Measurements from ENCODE around the gene HMCN1.

HMCN1 gene

DNA sequence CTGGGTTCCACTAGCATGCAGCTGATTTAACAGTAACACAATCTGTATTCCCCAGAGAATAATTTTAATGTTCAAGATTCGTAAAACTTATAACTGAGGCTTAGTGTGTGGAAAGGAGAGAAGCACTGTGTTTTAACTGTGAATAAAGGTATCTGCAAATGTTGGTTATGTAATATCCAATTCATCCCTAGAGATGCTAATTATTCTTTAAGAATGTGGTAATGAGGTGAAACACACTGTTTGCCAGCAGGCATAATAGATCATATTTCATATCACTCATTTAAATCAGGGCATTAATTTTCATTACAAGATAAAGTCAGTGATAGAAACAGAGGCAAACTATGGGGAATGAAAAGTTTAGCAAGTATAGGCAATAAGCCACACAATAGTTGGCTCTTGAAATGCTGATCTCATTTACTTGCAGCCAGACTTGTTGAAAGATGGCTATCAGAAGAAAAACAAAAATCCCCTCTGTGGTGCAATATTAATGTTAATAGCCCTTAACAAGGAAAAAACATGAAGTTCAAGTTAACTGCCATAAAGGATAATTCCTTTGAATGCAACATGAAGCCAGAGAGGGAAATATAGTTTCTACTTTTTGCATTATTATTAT, 33.4 kb downstream of the HMCN1 start:
- TF ChIP-seq FOXP2 (optimal IDR thresholded peaks at IDR 0.05; ENCODE audit: borderline replicate concordance, extremely low read depth, extremely low read length, insufficient read depth) (no peak), REST (IDR thresholded peaks at IDR 0.05; ENCODE audit: insufficient read depth in 1 of 2, low read depth in 2 of 2, low read length in 2 of 2) (no peak), TAF1 (IDR thresholded peaks at IDR 0.05; ENCODE audit: borderline replicate concordance, insufficient read depth, low read length) (no peak), SIN3A (IDR thresholded peaks at IDR 0.05; ENCODE audit: borderline replicate concordance, insufficient read depth, low read length) (no peak), POLR2AphosphoS5 (IDR thresholded peaks at IDR 0.05; ENCODE audit: low read depth, low read length) (no peak)

DNA sequence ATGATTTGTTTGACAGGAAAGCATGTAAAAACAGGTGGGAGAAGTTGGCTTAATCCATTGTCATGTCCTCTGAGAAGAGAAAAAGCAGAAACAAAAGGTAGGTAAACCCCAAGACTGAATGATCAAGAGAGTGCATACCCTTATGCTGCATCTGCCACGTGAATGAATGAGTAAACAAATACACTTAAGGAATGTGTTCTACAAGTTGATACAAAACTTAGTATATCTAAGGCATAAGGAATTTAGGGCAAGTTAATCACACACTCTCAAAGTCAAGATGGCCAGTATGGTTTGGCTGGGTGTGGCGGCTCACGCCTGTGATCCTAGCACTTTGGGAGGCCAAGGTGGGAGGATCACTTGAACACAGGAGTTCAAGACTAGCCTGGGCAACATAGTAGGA, 34.2 kb downstream of the HMCN1 start:
- TF ChIP-seq REST (IDR thresholded peaks at IDR 0.05; ENCODE audit: insufficient read depth in 1 of 2, low read depth in 2 of 2, low read length in 2 of 2) = no peak
- TF ChIP-seq TAF1 (IDR thresholded peaks at IDR 0.05; ENCODE audit: borderline replicate concordance, insufficient read depth, low read length) = no peak
- no peak for TF ChIP-seq POLR2AphosphoS5 (IDR thresholded peaks at IDR 0.05; ENCODE audit: low read depth, low read length)
- TF ChIP-seq SIN3A (IDR thresholded peaks at IDR 0.05; ENCODE audit: borderline replicate concordance, insufficient read depth, low read length) = no peak
- TF ChIP-seq FOXP2 (optimal IDR thresholded peaks at IDR 0.05; ENCODE audit: borderline replicate concordance, extremely low read depth, extremely low read length, insufficient read depth) = no peak

- TF ChIP-seq REST (IDR thresholded peaks at IDR 0.05; ENCODE audit: insufficient read depth in 1 of 2, low read depth in 2 of 2, low read length in 2 of 2) (no peak), FOXP2 (optimal IDR thresholded peaks at IDR 0.05; ENCODE audit: borderline replicate concordance, extremely low read depth, extremely low read length, insufficient read depth) (no peak)
These were observed 34.9 kb downstream of the HMCN1 start for GRCh38 chr1:185769136-185769535.

DNA sequence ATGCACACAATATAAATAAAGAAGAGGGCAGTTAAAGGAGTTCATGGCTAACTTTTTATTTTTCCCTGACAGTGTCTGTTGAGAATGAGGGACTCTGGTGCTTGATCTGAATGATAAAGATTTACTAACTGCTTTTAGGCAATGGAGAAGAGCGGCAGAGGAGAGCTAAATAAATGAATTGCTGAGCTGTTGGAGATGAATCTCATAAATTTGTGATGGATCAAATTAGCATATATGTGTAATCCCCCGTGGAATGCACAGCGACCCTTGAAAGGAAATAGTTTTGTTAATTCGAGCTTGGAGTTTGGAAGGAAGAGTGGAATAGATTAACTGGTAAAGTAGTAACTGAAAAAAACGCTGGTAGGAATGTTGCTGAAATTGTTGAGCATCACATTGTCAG, 40.2 kb downstream of the HMCN1 start:
- no peak for TF ChIP-seq TAF1 (IDR thresholded peaks at IDR 0.05; ENCODE audit: borderline replicate concordance, insufficient read depth, low read length)
- TF ChIP-seq FOXP2 (optimal IDR thresholded peaks at IDR 0.05; ENCODE audit: borderline replicate concordance, extremely low read depth, extremely low read length, insufficient read depth) = no peak
- no peak for TF ChIP-seq SIN3A (IDR thresholded peaks at IDR 0.05; ENCODE audit: borderline replicate concordance, insufficient read depth, low read length)
- no peak for TF ChIP-seq POLR2AphosphoS5 (IDR thresholded peaks at IDR 0.05; ENCODE audit: low read depth, low read length)
- TF ChIP-seq REST (IDR thresholded peaks at IDR 0.05; ENCODE audit: insufficient read depth in 1 of 2, low read depth in 2 of 2, low read length in 2 of 2) = no peak

DNA sequence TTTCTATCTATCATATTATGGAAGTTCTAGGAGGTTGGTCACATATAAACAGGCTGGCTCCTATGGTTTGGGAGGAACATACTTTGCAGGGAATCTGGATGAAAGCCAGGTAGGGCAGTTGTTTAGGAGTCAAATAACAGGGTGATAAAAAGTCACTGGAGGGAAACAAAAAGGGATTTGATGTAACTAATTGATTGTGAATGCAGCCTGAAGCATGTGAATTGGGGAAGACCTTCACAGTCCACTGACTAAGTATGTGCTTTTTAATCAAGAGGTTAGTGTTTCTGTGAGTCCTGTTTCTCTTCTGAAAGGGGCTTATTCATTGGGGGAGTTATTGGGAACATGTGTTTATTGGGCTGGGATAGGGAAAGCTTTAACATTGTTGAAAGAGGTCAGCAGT, 41.3 kb downstream of the HMCN1 start:
- TF ChIP-seq REST (IDR thresholded peaks at IDR 0.05; ENCODE audit: insufficient read depth in 1 of 2, low read depth in 2 of 2, low read length in 2 of 2) = no peak
- no peak for TF ChIP-seq FOXP2 (optimal IDR thresholded peaks at IDR 0.05; ENCODE audit: borderline replicate concordance, extremely low read depth, extremely low read length, insufficient read depth)
- no peak for TF ChIP-seq POLR2AphosphoS5 (IDR thresholded peaks at IDR 0.05; ENCODE audit: low read depth, low read length)
- no peak for TF ChIP-seq TAF1 (IDR thresholded peaks at IDR 0.05; ENCODE audit: borderline replicate concordance, insufficient read depth, low read length)
- TF ChIP-seq SIN3A (IDR thresholded peaks at IDR 0.05; ENCODE audit: borderline replicate concordance, insufficient read depth, low read length) = no peak
